B cell (primary cell): ENCODE data around the gene PRORP.

Source experiments
- CTCF ChIP-seq: fragments of 200-600 bp; IDR thresholded peaks from one replicate; pipeline ENCODE4 v1.8.0; 2022; ENCODE audit warnings: antibody characterized with exemption, mild to moderate bottlenecking
- EZH2 ChIP-seq: IDR thresholded peaks from 2 replicates; pipeline ENCODE4 v1.6.1; 2012; ENCODE audit warnings: borderline replicate concordance, low read depth, mild to moderate bottlenecking, moderate library complexity, low read length; ENCODE audit not compliant: insufficient read depth, poor library complexity, severe bottlenecking

- TF ChIP-seq CTCF (no peak), EZH2 (no peak)
These were observed 48.9 kb upstream of the PRORP start for GRCh38 chr14:35073486-35073885.
